Stimulated activated CD8-positive, alpha-beta memory T cell treated with anti-CD3 and anti-CD28 coated beads, Interleukin-4, amount 100 ng/mL, for 1 hour (primary cell): ENCODE results near the gene NEK2.

Experiments
- DNase-seq, 2 donors: peaks; one replicate each; pipeline ENCODE4 v3.0.0-alpha.2; 2020; ENCODE audit warnings: low read depth in 2 of 2, low spot score in 1 of 2

Gene NEK2

DNA sequence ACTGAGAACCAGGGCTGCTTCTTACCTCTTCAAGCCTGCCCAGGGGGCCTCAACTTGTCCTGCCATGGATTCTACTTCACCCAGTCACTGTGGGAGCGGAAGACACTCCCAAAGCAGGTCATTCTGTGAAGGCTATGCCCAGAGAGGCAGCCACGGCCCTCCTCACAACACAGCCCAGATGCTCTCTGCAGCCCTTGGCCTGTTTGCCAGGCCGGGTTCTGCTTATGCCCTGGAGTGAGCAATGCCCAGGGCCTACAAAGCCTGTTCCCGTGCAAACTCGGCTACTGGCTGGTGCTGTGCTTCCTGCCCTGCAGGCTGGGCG lies 62.7 kb downstream of the NEK2 start:
- DNase-seq: no peak
